Calu3 (cell line): ENCODE measurements around the gene CDH13. TPM values are rescaled to one million over a fixed set of nuclear protein-coding genes. Genes with fewer than 3 reads are reported as not detected.

Source experiments
- BruUV-seq: library from RNA; stranded (reverse); fragments of 400-500 nt; replicated peaks from 2 replicates; lab custom pipeline; 2021; lab: Mats Ljungman, UMichigan
- CTCF ChIA-PET: fragments of 300-600 bp; sonication (Branson Sonifier 250); formaldehyde crosslinking; loops from one replicate; lab custom pipeline; 2022; ENCODE audit warnings: antibody characterized with exemption; lab: Charles Lee
- DNase-seq: peaks from one replicate; pipeline ENCODE4 v3.0.0; 2022
- H3K27ac Mint-ChIP-seq: one replicate; pipeline ENCODE4 v1.8.0; 2022; ENCODE audit warnings: mixed read lengths; ENCODE audit not compliant: unreplicated experiment
- H3K27me3 Mint-ChIP-seq: one replicate; pipeline ENCODE4 v1.8.0; 2022; ENCODE audit warnings: mixed read lengths; ENCODE audit not compliant: unreplicated experiment
- H3K36me3 Mint-ChIP-seq: one replicate; pipeline ENCODE4 v1.8.0; 2022; ENCODE audit warnings: mild to moderate bottlenecking, moderate library complexity, mixed read lengths; ENCODE audit not compliant: insufficient read depth, unreplicated experiment
- H3K4me1 Mint-ChIP-seq: one replicate; pipeline ENCODE4 v1.8.0; 2022; ENCODE audit warnings: mild to moderate bottlenecking, low read depth, mixed read lengths; ENCODE audit not compliant: unreplicated experiment
- H3K4me3 Mint-ChIP-seq: one replicate; pipeline ENCODE4 v1.8.0; 2022; ENCODE audit warnings: mild to moderate bottlenecking, low read depth, moderate library complexity, mixed read lengths; ENCODE audit not compliant: unreplicated experiment
- H3K9me3 Mint-ChIP-seq: one replicate; pipeline ENCODE4 v1.8.0; 2022; ENCODE audit warnings: low read depth, mixed read lengths; ENCODE audit not compliant: unreplicated experiment
- CTCF ChIP-seq: fragments of 200-600 bp; IDR thresholded peaks from one replicate; pipeline ENCODE4 v1.8.0; 2022; ENCODE audit warnings: antibody characterized with exemption; ENCODE audit not compliant: unreplicated experiment
- intact Hi-C: fragments of 100-400 bp; cut with micrococcal nuclease; formaldehyde crosslinking; loops from one replicate; pipeline ENCODE4 v1.10.0; 2022; ENCODE audit not compliant: unreplicated experiment
- total RNA-seq: library from RNA; stranded (reverse); gene quantifications from 2 replicates; pipeline ENCODE4 v1.2.3, GENCODE V29; 2022

Gene CDH13
- total RNA-seq, 1 experiment from 2014 or later, result not detected

GRCh38 chr16:83273504-83274173 lies 646.9 kb downstream of the CDH13 start:
- CTCF ChIA-PET, result no interaction called here
- Mint-ChIP-seq H3K4me1 (no peaks in the 10 kb centered on the region), H3K9me3 (peaks cover 17% of the 10 kb centered on the region), H3K36me3 (no peaks in the 10 kb centered on the region), H3K27me3 (no peaks in the 10 kb centered on the region), H3K27ac (no peak overlapping the region), H3K4me3 (no peak overlapping the region)
- intact Hi-C loops, result no loop called here
- TF ChIP-seq CTCF, result no peak
- no peak for DNase-seq
- no TSS peak for BruUV-seq

GRCh38 chr16:83279251-83279650 lies 652.5 kb downstream of the CDH13 start:
- Mint-ChIP-seq H3K4me1 (no peaks in the 10 kb centered on the region), H3K27me3 (no peaks in the 10 kb centered on the region), H3K27ac (no peak overlapping the region), H3K4me3 (no peak overlapping the region), H3K36me3 (no peaks in the 10 kb centered on the region), H3K9me3 (peaks cover 8% of the 10 kb centered on the region)
- no peak for DNase-seq
- no TSS peak for BruUV-seq
- no peak for TF ChIP-seq CTCF
- intact Hi-C loops, result no loop called here
- CTCF ChIA-PET, result interaction anchor here (0.6 to 0.7 kb wide), 2 partner anchors 73 to 531 kb away, joined by 3 to 4 read pairs; no protein-coding TSS in a partner anchor

GRCh38 chr16:83285921-83286320 lies 659.2 kb downstream of the CDH13 start:
- Mint-ChIP-seq H3K27ac (no peak overlapping the region), H3K27me3 (no peaks in the 10 kb centered on the region), H3K4me3 (no peak overlapping the region), H3K36me3 (no peaks in the 10 kb centered on the region), H3K9me3 (peaks cover 19% of the 10 kb centered on the region), H3K4me1 (no peaks in the 10 kb centered on the region)
- no TSS peak for BruUV-seq
- CTCF ChIA-PET, result no interaction called here
- no peak for DNase-seq
- intact Hi-C loops, result no loop called here
- no peak for TF ChIP-seq CTCF

GRCh38 chr16:83296505-83296904 lies 669.7 kb downstream of the CDH13 start:
- TF ChIP-seq CTCF, result no peak
- Mint-ChIP-seq H3K4me1 (no peaks in the 10 kb centered on the region), H3K4me3 (no peak overlapping the region), H3K27ac (no peak overlapping the region), H3K9me3 (peaks cover 11% of the 10 kb centered on the region), H3K27me3 (no peaks in the 10 kb centered on the region), H3K36me3 (no peaks in the 10 kb centered on the region)
- intact Hi-C loops, result no loop called here
- CTCF ChIA-PET, result no interaction called here
- no TSS peak for BruUV-seq
- DNase-seq, result no peak
